Esophagus (tissue), 2 donors: ENCODE measurements around the gene ARHGAP24. TPM values are rescaled to one million over a fixed set of nuclear protein-coding genes. Genes with fewer than 3 reads are reported as not detected.
"Not testable (repeated sequence)": the region's sequence is repeated elsewhere in the genome, so short reads cannot be mapped to it uniquely, and the experiment has no call there.

Experiments used
- H3K27ac ChIP-seq, 2 donors: one replicate each; pipeline ENCODE4 v1.5.1; 2013; ENCODE audit warnings: low read depth in 2 of 2, mild to moderate bottlenecking in 2 of 2, inconsistent platforms in 1 of 2, low read length in 1 of 2, moderate library complexity in 1 of 2
- H3K27me3 ChIP-seq, 2 donors: one replicate each; pipeline ENCODE4 v1.6.1; 2013; ENCODE audit warnings: low read length in 2 of 2, control low read depth in 1 of 2, mild to moderate bottlenecking in 1 of 2; ENCODE audit not compliant: insufficient read depth in 2 of 2, control insufficient read depth in 1 of 2
- H3K36me3 ChIP-seq, 2 donors: one replicate each; pipeline ENCODE4 v1.6.1; 2013; ENCODE audit warnings: low read length in 1 of 2; ENCODE audit not compliant: control insufficient read depth in 2 of 2, insufficient read depth in 2 of 2
- H3K4me1 ChIP-seq, 2 donors: one replicate each; pipeline ENCODE4 v1.6.1; 2013; ENCODE audit warnings: low read length in 1 of 2; ENCODE audit not compliant: control insufficient read depth in 2 of 2, insufficient read depth in 2 of 2
- H3K4me3 ChIP-seq, 2 donors: one replicate each; pipeline ENCODE4 v1.5.1; 2013; ENCODE audit warnings: low read length in 2 of 2, mild to moderate bottlenecking in 2 of 2, low read depth in 1 of 2, moderate library complexity in 1 of 2
- H3K9me3 ChIP-seq, 2 donors: one replicate each; pipeline ENCODE4 v1.6.1; 2013; ENCODE audit warnings: mild to moderate bottlenecking in 2 of 2, low read depth in 1 of 2, low read length in 1 of 2, moderate library complexity in 1 of 2; ENCODE audit not compliant: control insufficient read depth in 2 of 2, insufficient read depth in 1 of 2
- WGBS, 2 donors: extraction: QIAGEN DNeasy Blood & Tissue Kit; methylation state at CpG; one replicate each; pipeline ENCODE4 v1.1.7; 2013; 5-methylcytosine and 5-hydroxymethylcytosine counted together
- polyA plus RNA-seq, 2 donors: library from polyadenylated mRNA; stranded (reverse); fragments of 200-250 nt; gene quantifications; one replicate each; pipeline ENCODE4 v1.2.3, GENCODE V29; 2013
- donor health status: healthy with polysubstance abuse.
- donor health status: Bipolar disorder and iron deficiency.

ARHGAP24 gene
- polyA plus RNA-seq, 2 donors, result 2.0 to 2.8 TPM

- no peaks in the 10 kb centered on the region for H3K9me3 ChIP-seq
- no peaks in the 10 kb centered on the region for H3K4me1 ChIP-seq
- H3K4me3 ChIP-seq, result no peak overlapping the region
- no peaks in the 10 kb centered on the region for H3K27me3 ChIP-seq
- whole genome bisulfite sequencing, 2 donors, result 38 to 43% methylated on average over 1 of the region's 1 CpG
- H3K36me3 ChIP-seq, result no peaks in the 10 kb centered on the region
- no peak overlapping the region for H3K27ac ChIP-seq
Measured at GRCh38 chr4:85514117-85514516, 39.2 kb downstream of the ARHGAP24 start.

GRCh38 chr4:85514783-85515182 is 39.8 kb downstream of the ARHGAP24 start:
- WGBS, 2 donors, result 77 to 79% methylated on average over 5 of the region's 5 CpGs
- Histone ChIP-seq H3K36me3 (no peaks in the 10 kb centered on the region), H3K9me3 (no peaks in the 10 kb centered on the region), H3K27ac (no peak overlapping the region), H3K4me3 (no peak overlapping the region), H3K4me1 (no peaks in the 10 kb centered on the region), H3K27me3 (no peaks in the 10 kb centered on the region)

DNA sequence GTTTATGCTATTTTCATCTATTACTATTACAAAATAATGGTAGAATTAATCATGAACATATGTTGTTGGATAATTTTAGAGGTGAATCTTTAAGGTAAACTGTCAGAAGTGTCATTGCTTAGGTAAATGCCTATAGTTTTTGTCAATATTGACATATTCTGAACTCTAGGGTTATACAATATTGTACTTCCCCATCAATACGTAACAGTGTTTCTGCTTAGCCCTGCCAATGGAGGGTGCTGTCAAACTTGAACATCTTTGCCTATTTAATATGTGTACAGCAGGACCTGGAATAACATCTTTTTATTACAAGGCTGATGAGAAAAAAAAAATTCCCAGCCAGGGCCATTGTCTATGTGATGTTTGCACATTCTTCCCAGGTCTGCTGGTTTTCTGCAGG is 40.8 kb downstream of the ARHGAP24 start:
- H3K36me3 ChIP-seq, result no peaks in the 10 kb centered on the region
- no peak overlapping the region for H3K4me3 ChIP-seq
- H3K27ac ChIP-seq, result no peak overlapping the region
- H3K27me3 ChIP-seq, result no peaks in the 10 kb centered on the region
- 16 to 93% methylated on average over 1 of the region's 1 CpG for WGBS, 2 donors
- no peaks in the 10 kb centered on the region for H3K4me1 ChIP-seq
- H3K9me3 ChIP-seq, result no peaks in the 10 kb centered on the region

DNA sequence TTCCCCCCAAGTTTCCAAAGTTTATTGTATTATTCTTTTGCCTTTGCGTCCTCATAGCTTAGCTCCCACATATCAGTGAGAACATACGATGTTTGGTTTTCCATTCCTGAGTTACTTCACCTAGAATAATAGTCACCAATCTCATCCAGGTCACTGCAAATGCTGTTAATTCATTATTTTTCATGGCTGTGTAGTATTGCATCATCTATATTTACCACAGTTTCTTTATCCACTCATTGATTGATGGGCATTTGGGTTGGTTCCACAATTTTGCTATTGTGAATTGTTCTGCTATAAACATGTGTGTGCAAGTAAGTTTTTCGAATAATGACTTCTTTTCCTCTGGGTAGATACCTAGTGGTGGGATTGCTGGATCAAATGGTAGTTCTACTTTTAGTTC is 43.6 kb downstream of the ARHGAP24 start:
- not testable (repeated sequence) for H3K36me3 ChIP-seq, H3K4me3 ChIP-seq, H3K9me3 ChIP-seq, H3K27ac ChIP-seq, H3K27me3 ChIP-seq, H3K4me1 ChIP-seq
- WGBS, 2 donors, result 82% methylated on average over 3 of the region's 3 CpGs

DNA sequence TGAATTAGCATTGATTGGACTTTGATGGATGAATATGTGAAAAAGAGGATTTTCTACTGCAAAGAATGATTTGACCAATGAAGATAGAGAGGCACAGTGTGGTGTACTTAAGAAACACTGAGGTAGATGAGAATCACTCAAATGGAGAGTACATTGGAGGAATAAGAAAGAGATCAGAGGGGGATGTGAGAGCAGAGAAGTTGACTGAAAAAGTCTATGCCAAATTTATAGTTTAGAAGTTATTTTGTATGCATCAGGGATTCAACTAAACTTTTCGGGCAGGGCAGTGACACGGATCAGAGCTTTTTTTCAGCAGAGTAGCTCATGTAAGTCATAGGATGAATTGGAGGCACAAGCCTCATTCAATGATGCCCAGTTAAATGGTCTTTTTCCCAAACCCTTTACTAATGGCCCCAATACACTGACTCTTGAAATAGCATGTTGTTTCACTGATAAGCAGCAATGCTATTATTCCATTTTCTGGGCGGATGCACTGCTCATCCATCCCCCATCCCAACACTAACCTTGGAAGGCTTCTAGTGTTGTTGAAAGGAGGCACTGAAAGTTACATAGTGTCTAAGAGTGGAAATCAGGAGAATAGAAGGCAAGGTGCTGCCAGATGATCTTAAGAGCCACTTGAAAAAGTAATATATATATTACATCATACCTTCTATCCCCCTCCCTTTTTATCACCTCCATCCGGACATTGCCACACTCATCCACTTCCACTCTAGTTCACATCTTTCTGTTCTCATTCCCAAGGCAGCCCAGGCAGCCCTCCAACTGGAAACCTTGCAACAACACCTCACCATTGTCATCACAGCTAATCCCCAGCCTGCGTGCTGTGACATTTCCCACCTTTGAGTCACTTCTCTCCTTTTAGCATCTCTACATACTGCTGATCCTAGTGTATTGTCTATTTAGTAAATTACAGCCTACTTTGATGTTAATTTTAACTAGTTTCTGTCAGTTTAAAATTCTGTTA is 46.1 kb downstream of the ARHGAP24 start:
- Histone ChIP-seq H3K9me3 (no peaks in the 10 kb centered on the region), H3K27me3 (no peaks in the 10 kb centered on the region), H3K36me3 (no peaks in the 10 kb centered on the region), H3K27ac (no peak overlapping the region), H3K4me3 (no peak overlapping the region), H3K4me1 (no peaks in the 10 kb centered on the region)
- WGBS, 2 donors, result 73 to 83% methylated on average over 5 of the region's 5 CpGs

GRCh38 chr4:85522277-85522676 is 47.3 kb downstream of the ARHGAP24 start:
- no peaks in the 10 kb centered on the region for H3K27me3 ChIP-seq
- no peak overlapping the region for H3K27ac ChIP-seq
- no peak overlapping the region for H3K4me3 ChIP-seq
- H3K4me1 ChIP-seq, result no peaks in the 10 kb centered on the region
- H3K36me3 ChIP-seq, result no peaks in the 10 kb centered on the region
- H3K9me3 ChIP-seq, result no peaks in the 10 kb centered on the region

DNA sequence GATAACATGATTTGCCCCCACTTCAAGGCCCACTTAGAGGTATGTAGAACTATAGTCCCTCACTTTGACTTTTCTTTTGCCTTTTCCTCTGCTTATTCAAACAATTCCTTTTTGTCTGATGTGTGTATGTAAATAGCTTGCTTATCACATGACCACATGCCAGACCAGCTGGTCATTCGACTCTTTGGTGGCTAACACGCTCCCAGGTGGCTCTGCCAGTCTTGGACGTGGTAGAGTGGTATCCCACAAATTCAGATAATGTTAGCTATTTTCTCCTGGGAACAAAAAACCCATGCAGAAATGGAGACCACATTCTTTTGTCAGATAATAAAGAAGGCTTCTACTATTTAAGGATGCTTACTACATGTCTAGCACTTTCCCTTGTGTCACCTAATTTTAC is 47.9 kb downstream of the ARHGAP24 start:
- Histone ChIP-seq H3K27ac (no peak overlapping the region), H3K9me3 (no peaks in the 10 kb centered on the region), H3K36me3 (no peaks in the 10 kb centered on the region), H3K4me1 (no peaks in the 10 kb centered on the region), H3K27me3 (no peaks in the 10 kb centered on the region), H3K4me3 (no peak overlapping the region)
- 79 to 87% methylated on average over 3 of the region's 3 CpGs for WGBS, 2 donors

DNA sequence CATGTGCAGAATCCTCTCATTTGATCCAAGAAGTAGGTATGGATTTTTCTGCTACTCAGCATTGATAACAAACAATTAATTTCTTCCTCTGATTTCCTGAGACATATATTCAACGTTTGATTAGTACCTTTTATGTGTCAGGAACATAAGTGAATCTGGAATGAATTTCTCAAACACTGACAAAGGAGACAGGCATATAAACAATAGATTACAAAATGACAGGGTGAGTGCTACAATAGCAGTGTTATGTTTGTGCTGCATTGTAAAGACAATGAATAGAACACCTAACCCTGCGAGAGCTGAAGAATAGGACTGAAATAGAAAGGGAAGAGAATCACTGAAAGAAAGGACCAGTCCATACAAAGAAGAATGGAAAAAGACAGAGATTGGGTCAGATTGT is 52.9 kb downstream of the ARHGAP24 start:
- no peaks in the 10 kb centered on the region for H3K9me3 ChIP-seq
- no peak overlapping the region for H3K4me3 ChIP-seq
- no peak overlapping the region for H3K27ac ChIP-seq
- H3K4me1 ChIP-seq, result no peaks in the 10 kb centered on the region
- no peaks in the 10 kb centered on the region for H3K36me3 ChIP-seq
- 43 to 48% methylated on average over 2 of the region's 2 CpGs for WGBS, 2 donors
- H3K27me3 ChIP-seq, result no peaks in the 10 kb centered on the region

DNA sequence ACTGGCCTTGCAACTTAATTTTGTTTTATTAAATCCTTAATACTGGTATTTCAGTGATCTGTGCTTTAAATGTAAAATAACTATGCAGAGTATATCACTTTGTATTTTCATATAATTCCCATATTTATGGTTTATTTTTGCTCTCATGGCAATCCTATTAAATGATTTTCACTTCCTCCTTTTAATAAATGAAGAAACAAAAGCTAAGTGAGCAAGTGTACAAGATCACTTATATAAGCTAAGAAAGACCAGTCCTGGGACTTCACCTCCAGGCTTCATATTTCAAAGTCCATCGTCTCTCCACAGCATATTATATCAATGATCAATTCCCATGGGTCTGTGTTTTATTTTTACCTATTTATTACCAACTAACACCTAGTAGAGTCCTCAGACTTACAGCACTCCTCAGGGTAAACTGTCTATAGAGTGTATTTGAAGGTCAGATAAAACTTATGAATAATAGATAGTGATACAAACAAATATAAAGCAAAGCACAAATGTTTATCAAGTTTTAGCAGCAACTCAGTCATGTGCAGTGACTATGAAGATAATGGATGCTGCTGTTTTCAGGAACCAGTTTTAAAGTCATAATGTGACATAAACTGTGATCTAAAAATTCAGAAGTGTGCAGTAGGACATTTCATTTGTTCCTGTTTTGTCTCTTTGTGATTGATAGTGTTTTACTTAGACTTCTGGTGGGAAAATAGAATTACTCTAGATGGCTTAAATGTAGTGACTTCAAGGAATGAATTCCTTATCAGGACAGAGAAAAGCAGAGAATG is 56.8 kb downstream of the ARHGAP24 start:
- H3K27me3 ChIP-seq, result no peaks in the 10 kb centered on the region
- WGBS, 2 donors, result 58 to 76% methylated on average over 1 of the region's 1 CpG
- no peak overlapping the region for H3K4me3 ChIP-seq
- no peak overlapping the region for H3K27ac ChIP-seq
- H3K36me3 ChIP-seq, result no peaks in the 10 kb centered on the region
- H3K9me3 ChIP-seq, result no peaks in the 10 kb centered on the region
- H3K4me1 ChIP-seq, result no peaks in the 10 kb centered on the region
